Ovary (tissue), 9 donors: Measurements from ENCODE around the gene KIAA0930. TPM values are rescaled to one million over a fixed set of nuclear protein-coding genes. Genes with fewer than 3 reads are reported as not detected.
"Not testable (repeated sequence)": the region's sequence is repeated elsewhere in the genome, so short reads cannot be mapped to it uniquely, and the experiment has no call there.

Experiments
- DNase-seq, 5 donors: peaks; one replicate each; pipeline ENCODE4 v3.0.0-alpha.2; 2019 to 2020
- H3K27ac ChIP-seq, 2 donors: fragments of 200-600 bp; one replicate each; pipeline versions ENCODE4 v1.5.1 to v1.8.0; 2019 to 2022
- H3K27me3 ChIP-seq: fragments of 200-600 bp; one replicate; pipeline ENCODE4 v1.8.0; 2022
- H3K36me3 ChIP-seq: fragments of 200-600 bp; sonication (generic); one replicate; pipeline ENCODE4 v1.5.1; 2019
- H3K4me1 ChIP-seq: one replicate; pipeline ENCODE4 v1.8.1; 2013; ENCODE audit warnings: mild to moderate bottlenecking, moderate library complexity; ENCODE audit not compliant: insufficient read depth
- H3K4me3 ChIP-seq: fragments of 200-600 bp; sonication (generic); one replicate; pipeline ENCODE4 v1.5.1; 2017
- H3K9me3 ChIP-seq, 2 donors: fragments of 200-600 bp in 1 of 2; sonication (generic) in 1 of 2; one replicate each; pipeline versions ENCODE4 v1.5.1 to v1.8.1; 2013 to 2019; ENCODE audit warnings: mild to moderate bottlenecking in 1 of 2, moderate library complexity in 1 of 2
- CTCF ChIP-seq, 3 donors: fragments of 450-650 bp in 2 of 3; fragments of 200-600 bp in 1 of 3; IDR thresholded peaks; one replicate each; pipeline versions ENCODE4 v1.5.1 to v1.8.0; 2016 to 2022; ENCODE audit warnings: antibody characterized with exemption in 3 of 3, mild to moderate bottlenecking in 1 of 3
- EP300 ChIP-seq: sonication (generic); formaldehyde crosslinking; IDR thresholded peaks from one replicate; pipeline ENCODE4 v1.6.1; 2017; ENCODE audit warnings: antibody characterized with exemption
- POLR2A ChIP-seq: fragments of 450-650 bp; IDR thresholded peaks from one replicate; pipeline ENCODE4 v1.6.1; 2017; ENCODE audit warnings: antibody characterized with exemption, mild to moderate bottlenecking, moderate library complexity
- WGBS, 3 donors: extraction: QIAGEN DNeasy Blood & Tissue Kit in 1 of 3; methylation state at CpG; one replicate each; pipeline versions ENCODE4 v1.1.5 to v1.1.7; 2013 to 2017; 5-methylcytosine and 5-hydroxymethylcytosine counted together
- intact Hi-C, 4 donors: fragments of 100-400 bp; cut with DNase I; formaldehyde crosslinking; loops; one replicate each; pipeline versions ENCODE4 v1.11.0 to v1.15.1; 2022 to 2023
- polyA plus RNA-seq, 2 donors: library from polyadenylated mRNA; stranded (reverse); fragments of 200-250 nt in 1 of 2; fragments of 350-450 nt in 1 of 2; fragmentation: Illumina TruSeq in 1 of 2; extraction: RNeasy Lipid Tissue Mini Kit (QIAGEN cat#74804) in 1 of 2; gene quantifications; one replicate each; pipeline ENCODE4 v1.2.3, GENCODE V29; 2013 to 2014
- total RNA-seq, 7 donors: library from RNA; depleted of rRNA in 2 of 7; stranded (reverse); fragments of >200 nt in 2 of 7; fragmentation: NEBNext Ultra II Directional in 3 of 7; extraction: Animal tissue kit (Norgen Biotek cat#: 25700) in 3 of 7; gene quantifications; one replicate each; pipeline versions ENCODE4 v1.1.0 to v1.2.4, GENCODE V29; 2016 to 2023
- donor health status: DM: no; HTN: no; CAD: no; lungs with moderate emphysema.
- donor health status: DM: no; HTN: no; CAD: no.
- donor health status: Bipolar disorder and iron deficiency.
- donor health status: DM: yes; HTN: yes; CAD: no.
- donor health status: DM: no; HTN: no; CAD: no.
- donor health status: DM: yes; HTN: yes; CAD: no.

The KIAA0930 gene
- total and polyA plus RNA-seq, 9 donors, result 14.8 to 40.0 (median 33.1) TPM

- Histone ChIP-seq H3K9me3 (no peaks in the 10 kb centered on the region), H3K4me1 (peaks cover 2% of the 10 kb centered on the region), H3K27me3 (no peaks in the 10 kb centered on the region), H3K4me3 (no peak overlapping the region), H3K36me3 (no peaks in the 10 kb centered on the region), H3K27ac (no peak overlapping the region)
- DNase-seq, result no peak
- intact Hi-C loops, result loop anchor here in 2 of 4 donors (5.0 to 10.0 kb wide), 2 partner anchors 157 to 161 kb away; no protein-coding TSS in a partner anchor
- 87 to 91% (median 90%) methylated on average over 20 of the region's 20 CpGs for WGBS, 3 donors
- TF ChIP-seq CTCF (IDR thresholded peaks at IDR 0.05) (no peak), POLR2A (no peak), EP300 (no peak)
These were observed 20.9 kb upstream of the KIAA0930 start for GRCh38 chr22:45261407-45262088.

DNA sequence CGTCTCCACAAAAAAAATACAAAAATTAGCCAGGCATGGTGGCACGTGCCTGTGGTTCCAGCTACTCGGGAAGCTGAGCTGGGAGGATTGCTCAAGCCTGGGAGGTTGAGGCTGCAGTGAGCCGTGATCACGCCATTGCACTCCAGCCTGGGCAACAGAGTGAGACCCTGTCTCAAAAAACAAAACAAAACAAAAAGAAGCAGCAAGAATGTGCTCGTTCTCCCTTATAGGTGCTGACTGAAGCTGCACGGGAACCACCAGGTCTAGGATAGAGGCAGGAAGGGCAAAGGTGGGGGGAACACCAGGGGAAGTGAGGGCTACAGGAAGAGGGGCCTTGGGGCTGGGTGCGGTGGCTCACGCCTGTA is 19.7 kb upstream of the KIAA0930 start:
- intact Hi-C loops, result loop anchor here in 2 of 4 donors (5.0 to 10.0 kb wide), 2 partner anchors 156 to 162 kb away; no protein-coding TSS in a partner anchor
- H3K4me1 ChIP-seq, H3K36me3 ChIP-seq, H3K4me3 ChIP-seq, H3K9me3 ChIP-seq, DNase-seq, H3K27ac ChIP-seq, H3K27me3 ChIP-seq: not testable (repeated sequence)
- WGBS, 3 donors, result 76 to 81% (median 79%) methylated on average over 9 of the region's 9 CpGs

- Histone ChIP-seq H3K36me3 (no peaks in the 10 kb centered on the region), H3K4me1 (peaks cover 2% of the 10 kb centered on the region), H3K9me3 (no peaks in the 10 kb centered on the region), H3K27ac (no peak overlapping the region), H3K4me3 (no peak overlapping the region), H3K27me3 (no peaks in the 10 kb centered on the region)
- 71 to 76% (median 74%) methylated on average over 10 of the region's 10 CpGs for WGBS, 3 donors
- DNase-seq, result no peak
- intact Hi-C loops, result loop anchor here in 2 of 4 donors (5.0 to 10.0 kb wide), 3 partner anchors 93 to 162 kb away; no protein-coding TSS in a partner anchor
- TF ChIP-seq CTCF (IDR thresholded peaks at IDR 0.05) (no peak), POLR2A (no peak), EP300 (no peak)
These were observed 19.2 kb upstream of the KIAA0930 start for GRCh38 chr22:45259754-45260394.

GRCh38 chr22:45257941-45258340 is 17.2 kb upstream of the KIAA0930 start:
- intact Hi-C loops, result loop anchor here in 1 of 4 donors (5.0 kb wide), 1 partner anchor 91 kb away; no protein-coding TSS in a partner anchor
- not testable (repeated sequence) for H3K4me1 ChIP-seq, DNase-seq

DNA sequence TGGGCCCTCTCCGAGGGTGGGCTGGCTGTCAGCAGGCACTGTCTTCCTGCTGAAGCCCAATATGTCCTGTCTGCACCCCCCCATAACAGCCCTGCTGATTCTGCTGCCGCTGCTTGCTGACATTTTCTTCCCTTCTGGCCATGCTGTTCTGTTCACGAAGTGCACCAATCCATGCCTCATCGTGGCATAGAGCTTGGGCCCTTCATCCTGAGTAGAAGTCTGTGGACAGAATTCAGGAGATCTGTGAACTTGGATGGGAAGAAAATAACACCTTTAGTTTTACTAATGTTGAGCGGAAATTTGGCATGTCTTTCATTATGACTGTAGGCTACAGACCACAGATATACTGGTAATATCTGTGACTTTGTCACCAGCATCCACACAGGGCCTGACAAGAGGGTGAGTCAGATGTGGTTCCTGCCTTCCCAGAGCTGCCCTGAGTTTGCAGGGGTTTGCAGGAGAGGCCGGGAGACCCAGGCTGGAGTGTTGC is 14.1 kb upstream of the KIAA0930 start:
- H3K27me3 ChIP-seq, result no peaks in the 10 kb centered on the region
- H3K9me3 ChIP-seq, result no peaks in the 10 kb centered on the region
- H3K4me1 ChIP-seq, result no peaks in the 10 kb centered on the region
- DNase-seq, result no peak
- intact Hi-C loops, result loop anchor here in 1 of 4 donors (5.0 kb wide), 1 partner anchor 88 kb away; no protein-coding TSS in a partner anchor
- TF ChIP-seq POLR2A (no peak), EP300 (no peak), CTCF (IDR thresholded peaks at IDR 0.05) (no peak)
- H3K36me3 ChIP-seq, result no peaks in the 10 kb centered on the region
- WGBS, 3 donors, result 79 to 87% (median 84%) methylated on average over 6 of the region's 6 CpGs
- no peak overlapping the region for H3K4me3 ChIP-seq
- H3K27ac ChIP-seq, result no peak overlapping the region

More at GRCh38 chr22:45257941-45258340, 17.2 kb upstream of the KIAA0930 start:
- not testable (repeated sequence) for H3K9me3 ChIP-seq, H3K4me3 ChIP-seq, H3K27me3 ChIP-seq, H3K27ac ChIP-seq, H3K36me3 ChIP-seq
- WGBS, 3 donors, result 89 to 94% (median 91%) methylated on average over 4 of the region's 4 CpGs
